Right lobe of liver (tissue), 4 donors: Measurements from ENCODE around the gene GREB1.

Experiments used
- CTCF ChIP-seq, 4 donors: fragments of 200-600 bp in 3 of 4; fragments of 450-650 bp in 1 of 4; IDR thresholded peaks; one replicate each; pipeline versions ENCODE4 v1.5.1 to v1.8.0; 2016 to 2022; ENCODE audit warnings: antibody characterized with exemption in 4 of 4, mild to moderate bottlenecking in 2 of 4
- POLR2A ChIP-seq: fragments of 450-650 bp; IDR thresholded peaks from one replicate; pipeline ENCODE4 v1.6.1; 2017; ENCODE audit warnings: antibody characterized with exemption, mild to moderate bottlenecking
- donor health status: DM: no; HTN: no; CAD: no.
- donor health status: DM: no; HTN: no; CAD: no.
- donor health status: DM: no; HTN: yes; CAD: no.

GRCh38 chr2:11675423-11676112, 141.7 kb downstream of the GREB1 start:
- no peak for TF ChIP-seq CTCF (IDR thresholded peaks at IDR 0.05)
- TF ChIP-seq POLR2A: no peak
